Neural cell (in vitro differentiated cells): ENCODE measurements around the gene NDEL1. TPM values are rescaled to one million over a fixed set of nuclear protein-coding genes. Genes with fewer than 3 reads are reported as not detected.

Source experiments
- H2AFZ ChIP-seq: fragments of 200-600, 300-800 bp; sonication (generic), shearing (Covaris generic); 2 replicates; pipeline ENCODE4 v1.6.0; 2014; ENCODE audit warnings: low read depth, mild to moderate bottlenecking, antibody characterized with exemption, low read length, moderate library complexity
- H3F3A ChIP-seq: fragments of 200-600 bp; shearing (Covaris generic); 2 replicates; pipeline ENCODE4 v1.6.1; 2016; ENCODE audit warnings: mild to moderate bottlenecking, moderate library complexity, mixed read lengths, antibody characterized with exemption, low read length; ENCODE audit not compliant: insufficient read depth, poor library complexity, severe bottlenecking
- H3K27ac ChIP-seq: fragments of 200-600, 300-800 bp; sonication (generic), shearing (Covaris generic); 2 replicates; pipeline ENCODE4 v1.5.1; 2014; ENCODE audit warnings: mild to moderate bottlenecking, low read length, moderate library complexity
- H3K27me3 ChIP-seq: fragments of 300-800, 200-600 bp; sonication (generic), shearing (Covaris generic); 2 replicates; pipeline ENCODE4 v1.6.0; 2014; ENCODE audit warnings: mild to moderate bottlenecking, low read depth, low read length, moderate library complexity; ENCODE audit not compliant: insufficient read depth
- H3K36me3 ChIP-seq: fragments of 300-800, 200-600 bp; sonication (generic), shearing (Covaris generic); 2 replicates; pipeline ENCODE4 v1.5.1; 2014; ENCODE audit warnings: mild to moderate bottlenecking, antibody characterized with exemption, low read length, moderate library complexity; ENCODE audit not compliant: insufficient read depth
- H3K4me2 ChIP-seq: fragments of 300-800, 200-600 bp; sonication (generic), shearing (Covaris generic); 2 replicates; pipeline ENCODE4 v1.6.0; 2014; ENCODE audit warnings: mild to moderate bottlenecking, low read length
- H3K4me3 ChIP-seq: fragments of 300-800, 200-600 bp; sonication (generic), shearing (Covaris generic); 2 replicates; pipeline ENCODE4 v1.5.1; 2014; ENCODE audit warnings: mild to moderate bottlenecking, low read length, moderate library complexity
- H3K79me2 ChIP-seq: fragments of 200-600 bp; shearing (Covaris generic); replicated peaks from 2 replicates; pipeline ENCODE4 v1.6.0; 2014; ENCODE audit warnings: mild to moderate bottlenecking, low read length, moderate library complexity; ENCODE audit not compliant: insufficient read depth
- H3K9ac ChIP-seq: fragments of 300-800, 200-600 bp; sonication (generic), shearing (Covaris generic); 2 replicates; pipeline ENCODE4 v1.6.1; 2016; ENCODE audit warnings: mild to moderate bottlenecking, low read length, mixed read lengths
- H3K9me2 ChIP-seq: fragments of 200-600 bp; shearing (Covaris generic); 2 replicates; pipeline ENCODE4 v1.6.1; 2016; ENCODE audit warnings: mild to moderate bottlenecking, low read length, mixed read lengths; ENCODE audit not compliant: insufficient read depth
- H3K9me3 ChIP-seq: fragments of 200-600, 300-800 bp; sonication (generic), shearing (Covaris generic); 2 replicates; pipeline ENCODE4 v1.6.1; 2016; ENCODE audit warnings: mild to moderate bottlenecking, mixed run types, low read length, moderate library complexity, mixed read lengths
- H4K20me1 ChIP-seq: fragments of 200-600 bp; shearing (Covaris generic); 2 replicates; pipeline ENCODE4 v1.6.1; 2016; ENCODE audit warnings: mild to moderate bottlenecking, mixed run types; ENCODE audit not compliant: insufficient read depth
- CTCF ChIP-seq: fragments of 450-650 bp; IDR thresholded peaks from 2 replicates; pipeline ENCODE4 v1.5.1; 2014; ENCODE audit warnings: antibody characterized with exemption, mild to moderate bottlenecking, moderate library complexity; ENCODE audit not compliant: poor library complexity, severe bottlenecking
- EP300 ChIP-seq: fragments of 450-650 bp; conservative IDR thresholded peaks from 2 replicates; pipeline ENCODE4 v1.6.1; 2014; ENCODE audit warnings: antibody characterized with exemption, mild to moderate bottlenecking, moderate library complexity; ENCODE audit not compliant: poor library complexity, severe bottlenecking
- EZH2 ChIP-seq: fragments of 200-600, 300-800 bp; shearing (Covaris generic), sonication (generic); IDR thresholded peaks from 2 replicates; pipeline ENCODE4 v1.6.1; 2014; ENCODE audit warnings: antibody characterized with exemption, low read length, borderline replicate concordance, mild to moderate bottlenecking; ENCODE audit not compliant: insufficient read depth, poor library complexity, severe bottlenecking
- MXI1 ChIP-seq: fragments of 450-650 bp; conservative IDR thresholded peaks from 2 replicates; pipeline ENCODE4 v1.6.1; 2014; ENCODE audit warnings: antibody characterized with exemption, mild to moderate bottlenecking; ENCODE audit not compliant: poor library complexity, severe bottlenecking
- POLR2AphosphoS5 ChIP-seq: IDR thresholded peaks from 2 replicates; pipeline ENCODE4 v1.6.1; 2012
- RAD21 ChIP-seq: fragments of 450-650 bp; conservative IDR thresholded peaks from 2 replicates; pipeline ENCODE4 v1.6.1; 2014; ENCODE audit warnings: antibody characterized with exemption, mild to moderate bottlenecking, moderate library complexity
- REST ChIP-seq: IDR thresholded peaks from 2 replicates; pipeline ENCODE4 v1.6.1; 2012; ENCODE audit warnings: borderline replicate concordance
- SMC3 ChIP-seq: fragments of 450-650 bp; conservative IDR thresholded peaks from 2 replicates; pipeline ENCODE4 v1.6.1; 2014; ENCODE audit warnings: antibody characterized with exemption, mild to moderate bottlenecking, moderate library complexity; ENCODE audit not compliant: poor library complexity
- polyA plus RNA-seq: library from polyadenylated mRNA; depleted of rRNA; stranded (reverse); fragments of >200 nt; gene quantifications from 2 replicates; pipeline ENCODE4 v1.2.3, GENCODE V29; 2014

Gene NDEL1
- polyA plus RNA-seq, 1 donor from 2014 or later: 25.7 TPM

GRCh38 chr17:8463099-8463498 is 27.4 kb downstream of the NDEL1 start:
- H3K9me2 ChIP-seq: no peaks in the 10 kb centered on the region
- no peak for TF ChIP-seq CTCF
- TF ChIP-seq RAD21: no peak
- TF ChIP-seq POLR2AphosphoS5: no peak
- no peak for TF ChIP-seq EP300
- H2AFZ ChIP-seq: no peak overlapping the region
- H3K27me3 ChIP-seq: no peaks in the 10 kb centered on the region
- H3K27ac ChIP-seq: no peak overlapping the region
- H3F3A ChIP-seq: no peaks in the 10 kb centered on the region
- H3K79me2 ChIP-seq: no peaks in the 10 kb centered on the region
- no peak overlapping the region for H3K4me2 ChIP-seq
- no peak overlapping the region for H3K9ac ChIP-seq
- no peaks in the 10 kb centered on the region for H3K9me3 ChIP-seq
- H4K20me1 ChIP-seq: no peaks in the 10 kb centered on the region
- H3K36me3 ChIP-seq: peaks cover 6% of the 10 kb centered on the region
- H3K4me3 ChIP-seq: no peak overlapping the region

GRCh38 chr17:8464941-8465340 is 29.3 kb downstream of the NDEL1 start:
- H3K4me2 ChIP-seq: no peak overlapping the region
- no peak overlapping the region for H3K9ac ChIP-seq
- H3K36me3 ChIP-seq: peaks cover 6% of the 10 kb centered on the region
- H3F3A ChIP-seq: no peaks in the 10 kb centered on the region
- TF ChIP-seq RAD21 (no peak), POLR2AphosphoS5 (no peak), EZH2 (no peak), SMC3 (no peak), EP300 (no peak)
- H3K79me2 ChIP-seq: no peaks in the 10 kb centered on the region
- H3K9me2 ChIP-seq: no peaks in the 10 kb centered on the region
- H3K9me3 ChIP-seq: no peaks in the 10 kb centered on the region
- H3K4me3 ChIP-seq: no peak overlapping the region
- no peak overlapping the region for H3K27ac ChIP-seq
- no peaks in the 10 kb centered on the region for H4K20me1 ChIP-seq
- no peak overlapping the region for H2AFZ ChIP-seq
- H3K27me3 ChIP-seq: no peaks in the 10 kb centered on the region

GRCh38 chr17:8465356-8465755 is 29.7 kb downstream of the NDEL1 start:
- Histone ChIP-seq H3K4me3 (no peak overlapping the region), H3K9me3 (no peaks in the 10 kb centered on the region), H3F3A (no peaks in the 10 kb centered on the region), H4K20me1 (no peaks in the 10 kb centered on the region), H3K27ac (no peak overlapping the region), H3K9me2 (no peaks in the 10 kb centered on the region), H3K9ac (no peak overlapping the region), H3K36me3 (peaks cover 6% of the 10 kb centered on the region), H2AFZ (no peak overlapping the region), H3K4me2 (no peak overlapping the region), H3K27me3 (no peaks in the 10 kb centered on the region), H3K79me2 (no peaks in the 10 kb centered on the region)
- TF ChIP-seq SMC3 (no peak), REST (no peak), MXI1 (no peak), EP300 (no peak), RAD21 (no peak), POLR2AphosphoS5 (no peak), CTCF (no peak)
